ENCODE results near the gene GPD1. TPM values are rescaled to one million over a fixed set of nuclear protein-coding genes. Genes with fewer than 3 reads are reported as not detected.
"Not testable (repeated sequence)": the region's sequence is repeated elsewhere in the genome, so short reads cannot be mapped to it uniquely, and the experiment has no call there.

Gene GPD1
- total and polyA plus RNA-seq, 2 experiments from 2014 or later = not detected

DNA sequence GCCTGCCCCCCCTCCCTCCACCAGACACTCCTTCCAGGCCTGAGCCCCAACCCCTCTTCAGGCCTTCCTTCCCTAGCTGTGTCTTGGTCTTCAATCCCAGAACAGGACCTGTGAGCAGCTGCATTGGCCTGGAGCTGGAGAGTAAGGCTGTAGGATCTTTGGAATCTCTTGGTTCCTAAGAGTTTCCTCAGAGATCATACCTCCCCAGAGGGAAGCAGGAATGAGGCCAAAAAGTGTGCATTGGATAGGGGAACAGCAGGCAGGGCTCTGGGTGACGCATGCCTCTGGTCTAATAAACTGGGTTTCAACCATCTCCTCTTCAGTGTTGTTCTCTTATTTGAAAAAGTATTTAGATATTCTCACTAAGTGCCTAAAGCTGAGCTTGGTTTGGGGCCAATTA lies 20.5 kb upstream of the GPD1 start:
- Histone ChIP-seq H3F3A (ENCODE audit: insufficient read depth) (peaks cover 25% of the 10 kb centered on the region), H3K9me3 (ENCODE audit: low read depth) (no peaks in the 10 kb centered on the region), H3K4me2 (ENCODE audit: unreplicated experiment) (no peak overlapping the region), H3K9me2 (ENCODE audit: insufficient read depth) (no peaks in the 10 kb centered on the region), H3K9ac (no peak overlapping the region), H3K79me2 (ENCODE audit: insufficient read depth) (peaks cover 22% of the 10 kb centered on the region), H4K20me1 (ENCODE audit: insufficient read depth) (no peaks in the 10 kb centered on the region), H3K4me3 (no peak overlapping the region), H3K4me1 (ENCODE audit: insufficient read depth) (peaks cover 19% of the 10 kb centered on the region), H3K27ac (no peak overlapping the region), H3K27me3 (replicated peaks; ENCODE audit: insufficient read depth) (no peaks in the 10 kb centered on the region), H3K36me3 (ENCODE audit: low read depth) (no peaks in the 10 kb centered on the region), H2AFZ (no peak overlapping the region)
- in situ Hi-C loops (cut with MboI) = no loop called here
- TF ChIP-seq EZH2phosphoT487 (IDR thresholded peaks at IDR 0.05; ENCODE audit: insufficient read depth, low read depth) (no peak), EZH2 (IDR thresholded peaks at IDR 0.05; ENCODE audit: insufficient read depth, poor library complexity, severe bottlenecking) (no peak)
- DNase-seq = no peak
- WGBS, 2 experiments (ENCODE audit: low coverage in 1 of 2, low lambda C conversion rate in 2 of 2, missing lambda C conversion rate in 2 of 2) = 94 to 100% methylated on average over 1 of the region's 1 CpG

DNA sequence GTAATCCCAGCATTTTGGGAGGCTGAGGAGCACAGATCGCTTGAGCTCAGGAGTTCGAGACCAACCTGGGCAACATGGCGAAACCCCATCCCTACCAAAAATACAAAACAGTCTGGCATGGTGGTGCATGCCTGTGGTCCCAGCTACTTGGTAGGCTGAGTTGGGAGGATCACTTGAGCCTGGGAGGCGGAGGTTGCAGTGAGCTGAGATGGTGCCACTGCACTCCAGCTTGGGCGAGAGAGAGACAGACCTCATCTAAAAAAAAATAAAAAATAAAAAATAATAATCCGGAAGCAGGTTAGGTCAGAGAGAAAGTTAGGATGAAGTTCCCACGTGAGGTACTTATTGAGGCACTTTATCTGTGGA lies 19.4 kb upstream of the GPD1 start:
- WGBS, 2 experiments (ENCODE audit: low coverage in 1 of 2, low lambda C conversion rate in 2 of 2, missing lambda C conversion rate in 2 of 2) = 33 to 34% methylated on average over 7 of the region's 7 CpGs
- in situ Hi-C loops (cut with MboI); H3K9me2 ChIP-seq (ENCODE audit: insufficient read depth): not testable (repeated sequence)

DNA sequence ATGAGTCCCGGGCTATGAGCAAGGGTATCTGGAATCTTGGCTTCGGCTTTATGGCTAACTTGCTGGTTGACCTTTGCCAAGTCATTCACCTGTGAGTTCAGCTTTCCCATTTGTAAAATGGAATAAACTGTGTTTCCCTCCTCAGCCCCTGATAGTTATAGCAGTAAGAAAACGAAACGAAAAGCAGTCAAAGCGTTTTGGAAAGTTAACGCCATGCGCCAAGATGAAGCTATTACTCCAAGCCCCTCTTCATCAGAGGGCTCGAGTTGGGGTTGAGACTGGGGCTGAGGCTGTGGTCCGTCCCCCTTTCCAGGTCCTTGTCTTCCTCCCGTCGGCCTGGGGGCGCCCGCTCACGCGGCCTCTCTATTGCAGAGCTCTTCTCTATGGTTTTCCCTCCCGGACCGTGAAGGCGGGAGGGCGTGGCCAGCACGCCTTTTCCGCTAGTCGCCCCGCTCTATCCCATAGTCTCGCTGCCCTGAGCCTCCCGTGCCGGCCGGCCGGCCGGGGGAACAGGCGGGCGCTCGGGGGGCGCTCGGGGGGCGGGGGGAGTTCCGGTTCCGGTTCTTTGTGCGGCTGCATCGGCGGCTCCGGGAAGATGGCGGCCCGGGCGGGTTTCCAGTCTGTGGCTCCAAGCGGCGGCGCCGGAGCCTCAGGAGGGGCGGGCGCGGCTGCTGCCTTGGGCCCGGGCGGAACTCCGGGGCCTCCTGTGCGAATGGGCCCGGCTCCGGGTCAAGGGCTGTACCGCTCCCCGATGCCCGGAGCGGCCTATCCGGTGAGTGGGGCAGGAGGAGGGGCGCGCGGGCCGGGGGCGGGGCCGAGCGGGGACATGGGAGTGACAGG lies 18.8 kb upstream of the GPD1 start, which contains the start of gene SMARCD1:
Gene SMARCD1 (plus strand): TSS at position 568 of the 840 bp plus-strand sequence. CDS start 28 bp downstream, at position 596.
- WGBS, 2 experiments (ENCODE audit: low coverage in 1 of 2, low lambda C conversion rate in 2 of 2, missing lambda C conversion rate in 2 of 2) = 1% methylated on average over 59 to 67 of the region's 69 CpGs
- TF ChIP-seq EZH2phosphoT487 (IDR thresholded peaks at IDR 0.05; ENCODE audit: insufficient read depth, low read depth) (no peak), EZH2 (IDR thresholded peaks at IDR 0.05; ENCODE audit: insufficient read depth, poor library complexity, severe bottlenecking) (no peak)
- peak within 1 kb of the TSS; percentile 66 for H3K27ac ChIP-seq
- peak within 1 kb of the TSS; percentile 93 for H2AFZ ChIP-seq
- DNase-seq = peak; percentile 91
- H3K9ac ChIP-seq = peak within 1 kb of the TSS; percentile 88
- in situ Hi-C loops (cut with MboI) = no loop called here
- no peaks in the 10 kb centered on the region for H3K9me3 ChIP-seq (ENCODE audit: low read depth)
- H4K20me1 ChIP-seq (ENCODE audit: insufficient read depth) = no peaks in the 10 kb centered on the region
- H3K36me3 ChIP-seq (ENCODE audit: low read depth) = peaks cover 13% of the 10 kb centered on the region
- H3K79me2 ChIP-seq (ENCODE audit: insufficient read depth) = peaks cover 35% of the 10 kb centered on the region
- peak within 1 kb of the TSS; percentile 98 for H3K4me2 ChIP-seq (ENCODE audit: unreplicated experiment)
- H3F3A ChIP-seq (ENCODE audit: insufficient read depth) = peaks cover 39% of the 10 kb centered on the region
- H3K9me2 ChIP-seq (ENCODE audit: insufficient read depth) = no peaks in the 10 kb centered on the region
- peaks cover 31% of the 10 kb centered on the region for H3K4me1 ChIP-seq (ENCODE audit: insufficient read depth)
- H3K4me3 ChIP-seq = peak within 1 kb of the TSS; percentile 90
- no peaks in the 10 kb centered on the region for H3K27me3 ChIP-seq (replicated peaks; ENCODE audit: insufficient read depth)

More for the DNA sequence above, 19.4 kb upstream of the GPD1 start:
- Histone ChIP-seq H3F3A (ENCODE audit: insufficient read depth) (peaks cover 36% of the 10 kb centered on the region), H3K4me1 (ENCODE audit: insufficient read depth) (peaks cover 30% of the 10 kb centered on the region), H2AFZ (peak overlapping the region; percentile 93), H3K27ac (peak overlapping the region; percentile 66), H3K9ac (peak overlapping the region; percentile 88), H3K4me3 (peak overlapping the region; percentile 90), H3K79me2 (ENCODE audit: insufficient read depth) (peaks cover 29% of the 10 kb centered on the region), H3K4me2 (ENCODE audit: unreplicated experiment) (peak overlapping the region; percentile 98)
- H3K9me3 ChIP-seq (ENCODE audit: low read depth); H3K27me3 ChIP-seq (replicated peaks; ENCODE audit: insufficient read depth); H4K20me1 ChIP-seq (ENCODE audit: insufficient read depth); DNase-seq; H3K36me3 ChIP-seq (ENCODE audit: low read depth): not testable (repeated sequence)

DNA sequence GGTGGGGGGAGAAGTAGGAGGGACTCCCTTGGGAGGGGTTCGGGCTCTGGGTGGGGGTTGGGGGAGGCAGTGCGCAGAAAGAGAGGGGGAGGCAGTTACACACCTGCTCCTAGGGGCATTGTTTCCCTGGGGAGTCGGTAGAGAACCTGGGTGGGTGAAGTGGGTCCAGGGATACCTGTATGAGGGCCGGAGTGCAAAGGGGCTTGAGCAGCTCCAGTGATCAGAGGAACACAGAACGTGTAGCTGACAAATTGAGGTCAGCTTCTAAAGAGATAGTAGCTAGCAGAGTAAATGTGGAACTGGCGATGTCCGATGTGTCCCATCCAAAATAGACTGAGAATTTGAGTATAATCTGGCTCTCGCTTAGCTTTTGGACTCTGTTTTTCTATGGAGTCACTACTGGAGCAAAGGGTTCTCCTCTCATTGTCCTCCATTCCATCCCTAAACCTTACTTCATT lies 18.2 kb upstream of the GPD1 start:
- Histone ChIP-seq H3K9me3 (ENCODE audit: low read depth) (no peaks in the 10 kb centered on the region), H3K79me2 (ENCODE audit: insufficient read depth) (peaks cover 39% of the 10 kb centered on the region), H3K4me2 (ENCODE audit: unreplicated experiment) (peak overlapping the region; percentile 98), H3K4me1 (ENCODE audit: insufficient read depth) (peaks cover 31% of the 10 kb centered on the region), H3K36me3 (ENCODE audit: low read depth) (peaks cover 17% of the 10 kb centered on the region), H2AFZ (peak overlapping the region; percentile 93; the same call in 1 of the 2 replicates), H3K9ac (peak overlapping the region; percentile 88), H3F3A (ENCODE audit: insufficient read depth) (peaks cover 39% of the 10 kb centered on the region), H3K4me3 (peak overlapping the region; percentile 90), H3K27me3 (replicated peaks; ENCODE audit: insufficient read depth) (no peaks in the 10 kb centered on the region), H3K9me2 (ENCODE audit: insufficient read depth) (no peaks in the 10 kb centered on the region), H4K20me1 (ENCODE audit: insufficient read depth) (no peaks in the 10 kb centered on the region), H3K27ac (peak overlapping the region; percentile 66; the same call in 1 of the 2 replicates)
- in situ Hi-C loops (cut with MboI) = no loop called here
- WGBS, 2 experiments (ENCODE audit: low coverage in 1 of 2, low lambda C conversion rate in 2 of 2, missing lambda C conversion rate in 2 of 2) = 0 to 1% methylated on average over 5 to 8 of the region's 8 CpGs
- TF ChIP-seq EZH2 (IDR thresholded peaks at IDR 0.05; ENCODE audit: insufficient read depth, poor library complexity, severe bottlenecking) = no peak
- no peak for TF ChIP-seq EZH2phosphoT487 (IDR thresholded peaks at IDR 0.05; ENCODE audit: insufficient read depth, low read depth)
- peak; percentile 42 for DNase-seq
